H4 (cell line): Measurements from ENCODE around the gene FBXW12. TPM values are rescaled to one million over a fixed set of nuclear protein-coding genes. Genes with fewer than 3 reads are reported as not detected.

Source experiments
- DNase-seq: peaks from one replicate; pipeline ENCODE4 v3.0.0-alpha.2; 2015; ENCODE audit warnings: low spot score
- total RNA-seq: library from RNA; depleted of rRNA; stranded (reverse); fragments of >200 nt; shearing (Covaris generic); gene quantifications from 2 replicates; pipeline ENCODE4 v1.2.3, GENCODE V29; 2014

FBXW12 gene
- total RNA-seq, 1 experiment from 2014 or later = 0.08 TPM

GRCh38 chr3:48422272-48422671 lies 50.3 kb downstream of the FBXW12 start:
- no peak for DNase-seq

DNA sequence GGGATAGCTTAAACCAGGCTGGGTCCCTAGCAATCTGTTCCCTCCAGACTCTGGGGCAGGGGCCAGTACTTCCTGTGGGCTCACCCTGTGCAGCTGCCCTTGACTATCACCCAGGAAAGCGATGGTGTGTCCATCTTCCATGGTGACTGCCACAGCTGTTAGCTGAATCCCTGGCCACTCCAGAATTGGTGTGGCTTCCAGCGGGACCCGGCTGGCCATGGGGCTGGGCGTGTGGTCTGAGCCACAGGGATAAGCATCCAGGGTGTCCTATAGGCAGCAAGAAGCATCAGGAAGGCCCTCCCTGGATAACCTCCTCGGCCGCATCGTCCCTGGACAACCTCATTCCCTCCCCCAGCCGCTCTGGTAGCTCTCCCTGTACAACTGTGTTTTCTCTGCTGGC lies 50.7 kb downstream of the FBXW12 start:
- DNase-seq = no peak

- DNase-seq = no peak
Observed at GRCh38 chr3:48423241-48423882, 51.3 kb downstream of the FBXW12 start.

DNA sequence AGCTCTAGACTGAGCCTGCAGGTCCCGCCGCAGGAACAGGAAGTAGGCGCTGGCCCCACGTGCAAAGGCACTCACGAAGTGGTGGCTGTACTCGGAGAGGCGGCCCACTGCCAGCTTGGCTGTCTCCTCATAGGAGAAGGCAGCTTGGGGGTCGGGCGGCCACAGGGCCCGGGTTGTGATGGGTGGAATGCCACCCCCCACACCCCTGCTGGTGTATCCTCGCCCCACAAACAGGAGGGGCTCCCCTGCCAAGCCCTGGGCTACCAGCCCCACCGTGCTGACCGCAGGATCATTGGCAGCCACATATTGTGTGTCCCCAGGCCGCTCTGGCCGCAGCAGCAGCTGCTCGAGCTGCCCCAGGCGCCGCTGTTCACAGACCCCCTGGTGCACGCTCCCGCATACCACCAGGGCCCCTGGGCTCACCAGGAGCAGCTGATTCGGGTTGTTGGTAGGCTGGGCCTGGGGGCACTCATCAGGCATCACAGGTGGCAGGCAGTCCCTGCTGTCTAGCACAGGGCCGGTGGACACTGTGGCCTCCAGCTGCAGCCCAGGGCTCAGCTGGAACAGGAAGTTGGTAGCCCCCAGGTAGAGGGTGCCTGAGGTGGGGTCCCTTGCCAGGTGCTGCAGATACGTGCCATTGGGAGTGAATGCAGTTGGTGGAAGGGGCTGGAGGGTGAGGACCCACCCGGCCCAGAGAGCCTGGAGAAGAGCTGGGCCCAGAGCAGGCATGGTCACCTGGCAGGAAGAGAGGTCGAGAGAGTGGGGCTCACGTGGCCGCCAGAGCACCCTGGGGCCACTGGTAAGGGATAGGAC lies 52.1 kb downstream of the FBXW12 start:
- no peak for DNase-seq

GRCh38 chr3:48425281-48425812 lies 53.3 kb downstream of the FBXW12 start:
- DNase-seq = no peak

- DNase-seq = no peak
Observed at GRCh38 chr3:48426401-48426909, 54.4 kb downstream of the FBXW12 start.

GRCh38 chr3:48426944-48427629 lies 55.1 kb downstream of the FBXW12 start:
- no peak for DNase-seq

GRCh38 chr3:48427630-48427962 lies 55.6 kb downstream of the FBXW12 start:
- no peak for DNase-seq

- no peak for DNase-seq
Observed at GRCh38 chr3:48428088-48428571, 56.1 kb downstream of the FBXW12 start.

- DNase-seq = no peak
Observed at GRCh38 chr3:48428572-48429316, 56.7 kb downstream of the FBXW12 start.

DNA sequence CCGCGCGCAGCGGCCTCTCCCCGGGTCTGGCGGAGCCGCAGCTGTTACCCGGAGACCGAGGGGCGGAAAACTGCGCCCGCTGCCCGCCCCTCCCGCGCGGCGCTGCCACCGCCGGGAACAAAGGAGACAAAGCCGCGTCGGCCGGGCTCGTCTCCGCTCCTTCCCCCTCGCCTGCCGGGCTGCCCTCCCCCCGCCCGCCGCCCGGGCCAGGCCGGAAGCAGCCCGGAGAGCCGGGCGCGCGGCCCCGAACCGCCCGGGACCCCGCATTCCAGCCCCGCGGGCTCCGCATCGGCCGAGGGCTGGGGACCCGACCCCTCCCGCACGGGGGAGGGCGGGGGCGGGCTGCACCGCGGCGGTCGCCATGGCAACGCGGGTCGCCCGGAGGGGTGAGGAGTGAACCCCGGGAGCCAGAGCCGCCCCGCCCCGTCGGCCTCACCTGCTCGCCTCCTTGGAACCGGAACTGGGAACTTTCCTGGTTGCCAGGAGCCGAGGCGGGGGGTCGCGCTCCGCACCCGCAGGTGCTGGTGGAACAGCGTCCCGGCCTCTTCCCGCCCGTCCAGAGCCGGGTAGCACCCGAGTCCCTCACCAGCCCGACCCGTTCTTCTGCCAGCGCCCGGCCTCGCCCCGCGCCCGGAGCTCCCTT lies 57.4 kb downstream of the FBXW12 start:
- DNase-seq = no peak

GRCh38 chr3:48429960-48430707 lies 58.1 kb downstream of the FBXW12 start, which contains the start of gene PLXNB1:
TSS of gene PLXNB1 (minus strand) at chr3:48430086. CDS start at chr3:48424611, 5,475 bp downstream.
- DNase-seq = no peak

GRCh38 chr3:48430708-48431101 lies 58.7 kb downstream of the FBXW12 start:
- DNase-seq = no peak

- DNase-seq = no peak
Observed at GRCh38 chr3:48431224-48432029, 59.4 kb downstream of the FBXW12 start.

DNA sequence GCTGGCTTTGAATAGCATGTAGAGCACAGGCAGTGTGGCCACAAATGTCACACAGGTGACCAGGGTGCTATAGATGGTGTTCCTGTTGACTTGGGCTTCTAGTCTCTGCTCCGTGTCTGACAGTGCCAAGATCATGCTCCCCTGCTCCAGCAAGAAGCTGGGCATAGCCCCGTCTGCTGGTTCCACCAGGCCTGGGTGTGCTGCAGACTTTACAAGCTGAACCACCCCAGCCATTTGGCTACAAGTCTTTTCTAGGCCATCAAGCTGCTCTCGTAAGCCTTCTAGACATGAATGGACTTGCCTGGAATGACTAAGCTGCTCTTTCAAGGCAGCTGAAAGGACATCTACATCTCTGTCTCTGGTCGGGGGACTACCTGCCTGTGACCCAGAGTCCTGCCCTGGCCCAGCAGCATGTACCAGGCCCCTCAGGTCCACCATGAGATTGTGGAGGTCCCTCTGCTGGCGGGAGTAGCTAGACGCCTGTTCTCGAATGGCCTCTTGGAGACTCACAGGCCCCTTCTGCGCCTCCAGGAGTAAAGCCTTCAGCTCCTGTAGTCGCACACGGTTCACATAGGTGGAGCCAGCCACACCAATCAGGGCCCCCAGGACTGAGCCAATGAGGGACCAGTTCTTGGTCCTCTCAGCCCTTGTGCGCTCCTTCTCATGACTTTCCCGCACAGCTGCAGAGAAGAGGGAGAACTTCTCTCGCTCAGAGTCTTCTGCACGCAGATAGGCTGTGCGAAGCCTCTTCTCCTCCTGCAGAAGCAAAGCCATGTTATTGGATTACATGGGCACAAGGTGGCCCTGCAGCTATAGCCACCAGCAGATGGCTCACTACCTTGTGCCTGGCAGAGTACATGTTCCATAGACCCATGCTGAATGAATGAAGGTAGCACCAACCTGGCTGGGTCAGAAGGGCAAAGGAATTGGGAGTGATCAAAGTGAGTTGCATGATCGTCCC lies 60.7 kb downstream of the FBXW12 start:
- DNase-seq = no peak

DNA sequence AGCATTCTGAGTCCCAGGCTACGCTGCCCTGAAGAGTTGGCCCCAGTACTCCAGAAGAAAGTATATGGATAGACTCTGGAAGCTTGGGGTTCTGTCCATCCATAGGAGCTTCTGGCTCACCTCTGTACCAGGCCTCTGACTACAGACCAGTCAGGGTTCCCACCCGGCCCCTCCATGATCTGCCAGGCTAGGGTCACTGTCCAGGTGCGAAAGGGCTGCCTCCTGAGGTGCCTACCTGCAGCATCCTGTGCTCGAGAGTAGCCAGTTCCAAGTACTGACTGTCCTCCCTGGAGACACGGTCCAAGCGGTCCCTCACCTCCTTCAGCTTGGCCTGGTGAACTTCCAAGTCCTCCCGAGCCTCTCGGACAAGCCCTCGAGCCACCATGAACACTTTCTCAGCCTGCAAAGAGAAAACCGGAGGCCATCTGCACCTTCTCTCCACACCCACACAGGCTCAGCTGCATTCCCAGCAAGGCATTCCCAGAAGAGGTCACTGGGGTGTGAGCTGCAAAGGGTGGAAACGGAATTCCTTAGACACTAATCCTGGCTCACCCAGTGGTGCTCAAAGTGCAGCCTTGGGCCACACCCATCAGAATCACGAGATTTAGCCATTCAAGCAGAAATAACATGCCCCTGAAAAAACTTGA lies 61.6 kb downstream of the FBXW12 start:
- DNase-seq = no peak

GRCh38 chr3:48434591-48435222 lies 62.7 kb downstream of the FBXW12 start:
- DNase-seq = no peak
